Activated CD8-positive, alpha-beta memory T cell treated with anti-CD3 and anti-CD28 coated beads, Interleukin-2, amount 10 ng/mL, durations not matched to agents 7 days and 5 days (primary cell): ENCODE results near the gene HMGN5. TPM values are rescaled to one million over a fixed set of nuclear protein-coding genes. Genes with fewer than 3 reads are reported as not detected.

Experiments
- ATAC-seq: fragments of 150-1000 bp; cut with Tn5 transposase; one replicate; pipeline ENCODE4 v1.10.0; 2021; ENCODE audit warnings: moderate library complexity
- CTCF ChIA-PET: fragments of 350-600 bp; sonication (Branson Sonifier 250); formaldehyde crosslinking; loops from one replicate; lab custom pipeline; 2021; ENCODE audit warnings: antibody characterized with exemption; lab: Charles Lee
- DNase-seq: peaks from one replicate; pipeline ENCODE4 v3.0.0-alpha.2; 2020
- H3K27ac Mint-ChIP-seq: one replicate; pipeline ENCODE4 v1.8.0; 2021; ENCODE audit warnings: mild to moderate bottlenecking, mixed read lengths
- H3K27me3 Mint-ChIP-seq: one replicate; pipeline ENCODE4 v1.8.0; 2021; ENCODE audit warnings: mixed read lengths
- H3K36me3 Mint-ChIP-seq: one replicate; pipeline ENCODE4 v1.8.0; 2021; ENCODE audit warnings: mild to moderate bottlenecking, mixed read lengths
- H3K4me1 Mint-ChIP-seq: one replicate; pipeline ENCODE4 v1.8.0; 2021; ENCODE audit warnings: mixed read lengths
- H3K4me3 Mint-ChIP-seq: one replicate; pipeline ENCODE4 v1.8.0; 2021; ENCODE audit warnings: mild to moderate bottlenecking, moderate library complexity, mixed read lengths
- H3K9me3 Mint-ChIP-seq: one replicate; pipeline ENCODE4 v1.8.0; 2022; ENCODE audit warnings: low read depth, mixed read lengths
- total RNA-seq, 2 experiments: library from RNA; stranded (reverse); gene quantifications; one replicate each; pipeline ENCODE4 v1.2.3, GENCODE V29; 2021

The HMGN5 gene, protein sequence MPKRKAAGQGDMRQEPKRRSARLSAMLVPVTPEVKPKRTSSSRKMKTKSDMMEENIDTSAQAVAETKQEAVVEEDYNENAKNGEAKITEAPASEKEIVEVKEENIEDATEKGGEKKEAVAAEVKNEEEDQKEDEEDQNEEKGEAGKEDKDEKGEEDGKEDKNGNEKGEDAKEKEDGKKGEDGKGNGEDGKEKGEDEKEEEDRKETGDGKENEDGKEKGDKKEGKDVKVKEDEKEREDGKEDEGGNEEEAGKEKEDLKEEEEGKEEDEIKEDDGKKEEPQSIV
- 1 to 10 TPM; 2.8 to 4.0 TPM for total RNA-seq

- Mint-ChIP-seq H3K27ac (peak within 1 kb of the TSS; percentile 94), H3K4me3 (peak within 1 kb of the TSS; percentile 97), H3K27me3 (no peaks in the 10 kb centered on the region), H3K36me3 (peaks cover 24% of the 10 kb centered on the region), H3K9me3 (no peaks in the 10 kb centered on the region), H3K4me1 (peaks cover 27% of the 10 kb centered on the region)
- ATAC-seq, result peak; percentile 100
- CTCF ChIA-PET, result interaction anchor here (1.2 kb wide), 1 partner anchor 9 kb away, joined by 7 read pairs; no protein-coding TSS in a partner anchor
- DNase-seq, result peak; percentile 83
These were observed at the start of gene HMGN5, which contains the start of gene SH3BGRL for GRCh38 chrX:81201671-81202455. Gene HMGN5 (minus strand): TSS chrX:81201913. CDS start chrX:81121549, 80,364 bp downstream. Gene SH3BGRL (plus strand): TSS chrX:81202102. CDS start chrX:81202201, 99 bp downstream.

DNA sequence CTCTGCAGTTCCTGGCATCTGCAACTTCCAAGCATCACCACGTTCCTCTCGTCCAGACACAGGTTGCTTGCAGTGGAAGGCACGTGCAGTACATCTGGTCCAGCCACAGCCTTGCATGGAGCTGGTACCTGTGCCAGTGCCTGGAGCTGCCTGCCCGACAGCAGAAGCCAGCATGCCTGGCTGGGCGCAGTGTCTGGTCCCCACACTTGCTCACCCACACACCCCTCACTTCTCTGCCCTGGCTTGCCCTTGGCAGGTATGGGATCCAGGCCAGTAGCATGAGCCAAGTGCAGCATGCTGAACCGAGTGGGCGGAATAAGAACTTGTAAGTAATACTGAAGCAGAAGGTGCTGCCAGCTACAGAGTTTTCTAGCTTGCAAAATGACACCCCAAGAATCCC lies 40.0 kb upstream of the HMGN5 start:
- Mint-ChIP-seq H3K4me3 (no peak overlapping the region), H3K36me3 (peaks cover 47% of the 10 kb centered on the region), H3K9me3 (peaks cover 3% of the 10 kb centered on the region), H3K4me1 (no peaks in the 10 kb centered on the region), H3K27ac (no peak overlapping the region), H3K27me3 (no peaks in the 10 kb centered on the region)
- CTCF ChIA-PET, result no interaction called here
- DNase-seq (no peak), ATAC-seq (no peak)

DNA sequence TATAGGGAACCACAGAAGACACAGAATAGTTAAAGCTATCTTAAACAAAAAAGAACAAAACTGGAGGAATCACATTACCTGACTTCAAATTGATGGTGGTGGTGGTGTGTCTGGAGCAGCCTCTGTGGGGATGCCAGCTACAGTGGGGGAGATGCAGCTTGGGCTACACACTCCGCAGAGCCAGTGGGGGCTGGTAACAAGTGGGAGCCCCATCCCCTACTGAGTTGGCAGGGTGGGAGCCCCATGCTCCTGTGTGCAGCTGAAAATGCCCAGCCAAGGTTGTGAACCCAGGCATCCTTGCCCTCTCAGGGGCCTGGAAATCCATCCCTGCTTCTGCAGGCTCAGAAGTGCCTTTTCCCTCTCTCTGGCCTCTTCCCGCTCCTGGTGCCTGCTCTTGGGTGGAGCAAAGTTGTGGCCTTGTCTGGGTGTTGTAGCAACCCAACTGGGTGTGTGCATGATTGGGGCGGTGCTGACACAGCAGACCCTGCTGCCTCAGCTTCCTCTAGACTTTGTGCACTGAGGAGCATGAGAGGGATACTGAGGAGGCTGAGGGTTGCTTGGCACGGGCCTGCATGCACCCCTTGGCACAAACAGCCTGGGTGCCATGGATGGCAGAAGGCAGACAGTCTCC lies 39.1 kb upstream of the HMGN5 start:
- DNase-seq (no peak), ATAC-seq (no peak)
- CTCF ChIA-PET, result no interaction called here
- Mint-ChIP-seq H3K36me3 (peaks cover 53% of the 10 kb centered on the region), H3K4me3 (no peak overlapping the region), H3K4me1 (no peaks in the 10 kb centered on the region), H3K9me3 (peaks cover 3% of the 10 kb centered on the region), H3K27ac (no peak overlapping the region), H3K27me3 (no peaks in the 10 kb centered on the region)

DNA sequence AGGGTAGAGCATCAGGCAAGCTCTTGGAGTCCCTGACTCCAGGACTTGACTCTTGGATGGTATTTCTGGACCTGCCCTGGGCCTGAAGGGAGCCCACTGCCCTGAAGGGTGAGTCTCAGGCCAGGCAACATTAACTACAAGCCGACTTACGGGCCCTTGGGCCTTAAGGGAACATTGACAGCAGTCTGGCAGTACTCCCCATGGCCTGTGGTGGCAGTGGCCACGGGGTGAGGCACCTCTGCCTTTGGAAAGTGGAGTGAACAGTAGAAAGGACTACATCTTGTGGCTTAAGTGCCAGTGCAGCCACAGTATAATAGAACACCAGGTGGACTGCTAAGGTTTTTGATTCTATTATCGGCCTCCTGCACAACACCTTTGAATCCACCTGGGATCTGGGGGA lies 36.5 kb upstream of the HMGN5 start:
- DNase-seq (no peak), ATAC-seq (no peak)
- Mint-ChIP-seq H3K36me3 (peaks cover 57% of the 10 kb centered on the region), H3K27me3 (no peaks in the 10 kb centered on the region), H3K4me3 (no peak overlapping the region), H3K27ac (no peak overlapping the region), H3K9me3 (peaks cover 3% of the 10 kb centered on the region), H3K4me1 (no peaks in the 10 kb centered on the region)
- CTCF ChIA-PET, result no interaction called here

DNA sequence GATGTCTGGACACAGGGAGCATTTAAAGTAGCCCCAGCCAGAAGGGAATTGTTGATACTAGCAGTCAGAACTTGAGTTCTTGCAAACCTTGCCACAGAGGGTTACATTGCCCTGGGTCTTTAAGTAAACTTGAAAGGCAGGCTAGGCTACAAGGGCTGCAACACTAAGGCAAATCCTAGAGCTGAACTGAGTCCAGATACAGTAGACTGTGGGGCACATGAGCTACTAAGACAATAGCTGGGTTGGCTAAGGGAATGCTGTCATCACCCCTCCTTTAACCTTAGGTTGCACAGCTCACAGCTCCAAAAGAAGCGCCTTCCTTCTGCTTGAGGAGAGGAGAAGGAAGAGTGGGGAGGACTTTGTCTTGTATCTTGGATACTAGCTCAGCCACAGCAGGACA lies 35.8 kb upstream of the HMGN5 start:
- DNase-seq (no peak), ATAC-seq (no peak)
- no peaks in the 10 kb centered on the region for H3K27me3 Mint-ChIP-seq
- H3K27ac Mint-ChIP-seq, result no peak overlapping the region
- H3K4me1 Mint-ChIP-seq, result no peaks in the 10 kb centered on the region
- peaks cover 53% of the 10 kb centered on the region for H3K36me3 Mint-ChIP-seq
- H3K9me3 Mint-ChIP-seq, result peaks cover 3% of the 10 kb centered on the region
- CTCF ChIA-PET, result no interaction called here
- H3K4me3 Mint-ChIP-seq, result no peak overlapping the region

DNA sequence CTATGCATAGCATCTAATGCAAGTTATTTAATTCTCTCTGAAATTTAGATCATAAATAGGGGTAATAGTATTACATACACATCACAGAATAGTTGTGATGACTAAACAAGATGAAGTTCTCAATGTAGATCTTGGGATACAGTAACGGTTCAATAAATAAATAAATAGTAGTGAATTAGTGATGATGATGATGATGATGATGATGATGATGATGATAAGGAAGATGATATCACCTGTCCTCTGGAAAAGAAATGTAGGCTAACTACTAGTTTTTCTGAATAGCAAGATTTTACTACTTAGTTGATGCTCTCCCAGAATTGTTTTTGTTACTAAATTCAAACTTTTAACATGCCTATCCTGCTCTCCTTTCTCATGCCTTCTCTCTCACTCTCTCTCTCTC lies 30.5 kb upstream of the HMGN5 start:
- Mint-ChIP-seq H3K9me3 (no peaks in the 10 kb centered on the region), H3K4me3 (no peak overlapping the region), H3K27me3 (no peaks in the 10 kb centered on the region), H3K27ac (no peak overlapping the region), H3K4me1 (no peaks in the 10 kb centered on the region), H3K36me3 (peaks cover 19% of the 10 kb centered on the region)
- no peak for DNase-seq
- ATAC-seq, result no peak
- CTCF ChIA-PET, result no interaction called here

DNA sequence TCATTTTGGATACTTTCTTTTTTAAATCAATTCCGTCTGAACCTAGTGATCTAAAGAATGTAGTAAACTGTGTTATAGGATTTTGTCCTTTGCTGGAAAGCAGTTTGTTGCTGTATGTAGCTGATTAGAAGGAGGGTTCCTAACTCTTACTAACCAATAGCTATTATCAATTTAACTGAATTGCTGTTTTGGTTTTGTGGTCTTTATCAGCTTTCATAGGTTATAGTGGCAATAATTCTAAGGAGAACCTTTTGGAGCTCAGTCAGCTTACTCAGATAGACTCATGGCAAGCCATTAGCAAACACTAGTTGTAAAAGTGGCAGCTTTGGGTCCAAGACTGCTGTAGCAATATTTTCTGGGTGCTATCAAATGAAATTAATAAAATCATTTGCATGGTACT lies 29.8 kb upstream of the HMGN5 start:
- no peaks in the 10 kb centered on the region for H3K4me1 Mint-ChIP-seq

DNA sequence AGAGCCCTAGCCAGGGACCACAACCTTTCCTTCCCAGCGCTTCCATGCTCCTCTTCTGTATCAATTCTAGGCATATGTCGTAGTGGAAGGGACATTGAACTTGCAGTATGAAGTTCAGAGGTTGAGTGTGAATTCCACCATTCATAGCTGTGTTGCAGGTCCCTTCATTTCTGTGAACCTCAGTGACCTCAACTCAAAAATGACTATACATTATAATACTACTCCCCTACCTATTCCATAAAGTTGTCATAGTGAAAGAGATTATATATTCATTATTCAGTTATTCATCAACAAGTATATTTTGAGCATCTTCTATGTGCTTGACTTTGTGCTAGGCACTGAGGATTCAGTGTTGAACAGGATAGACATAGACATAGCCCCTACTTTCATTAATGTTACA lies 28.2 kb upstream of the HMGN5 start:
- CTCF ChIA-PET, result no interaction called here
- Mint-ChIP-seq H3K36me3 (peaks cover 7% of the 10 kb centered on the region), H3K9me3 (no peaks in the 10 kb centered on the region), H3K4me3 (no peak overlapping the region), H3K27ac (no peak overlapping the region), H3K4me1 (no peaks in the 10 kb centered on the region), H3K27me3 (no peaks in the 10 kb centered on the region)
- DNase-seq (no peak), ATAC-seq (no peak)

More for the DNA sequence above, 29.8 kb upstream of the HMGN5 start:
- Mint-ChIP-seq H3K9me3 (no peaks in the 10 kb centered on the region), H3K27ac (no peak overlapping the region), H3K27me3 (no peaks in the 10 kb centered on the region), H3K36me3 (peaks cover 12% of the 10 kb centered on the region), H3K4me3 (no peak overlapping the region)
- no peak for DNase-seq
- no peak for ATAC-seq
- CTCF ChIA-PET, result no interaction called here

DNA sequence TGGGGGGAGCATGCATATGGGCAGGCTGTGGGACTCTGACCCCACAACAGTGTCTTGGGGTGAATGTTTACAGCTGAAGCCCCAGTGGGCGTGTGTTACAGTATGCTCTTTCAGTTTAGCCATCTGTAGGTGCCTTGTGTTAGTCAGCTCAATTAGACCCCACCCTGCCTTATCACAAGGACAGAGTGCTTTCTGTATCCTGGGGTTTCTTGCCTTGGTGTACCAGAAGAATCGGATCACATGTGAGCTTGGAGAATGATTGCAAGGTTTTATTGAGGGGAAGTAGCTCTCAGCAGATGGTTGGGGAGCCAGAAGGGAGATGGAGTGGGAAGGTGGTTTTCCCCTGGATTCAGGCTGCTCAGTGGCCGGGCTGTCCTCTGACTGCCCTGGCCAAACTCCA lies 27.5 kb upstream of the HMGN5 start:
- Mint-ChIP-seq H3K27me3 (no peaks in the 10 kb centered on the region), H3K4me1 (no peaks in the 10 kb centered on the region), H3K27ac (no peak overlapping the region), H3K9me3 (no peaks in the 10 kb centered on the region), H3K4me3 (no peak overlapping the region), H3K36me3 (peaks cover 8% of the 10 kb centered on the region)
- CTCF ChIA-PET, result no interaction called here
- no peak for DNase-seq
- ATAC-seq, result no peak

- Mint-ChIP-seq H3K9me3 (peaks cover 3% of the 10 kb centered on the region), H3K27ac (no peak overlapping the region), H3K36me3 (peaks cover 48% of the 10 kb centered on the region), H3K4me1 (no peaks in the 10 kb centered on the region), H3K4me3 (no peak overlapping the region), H3K27me3 (no peaks in the 10 kb centered on the region)
- DNase-seq (no peak), ATAC-seq (no peak)
- CTCF ChIA-PET, result interaction anchor here (1.3 kb wide), 1 partner anchor 19 kb away, joined by 3 read pairs; no protein-coding TSS in a partner anchor
These were observed 14.0 kb upstream of the HMGN5 start for GRCh38 chrX:81215685-81216084.

DNA sequence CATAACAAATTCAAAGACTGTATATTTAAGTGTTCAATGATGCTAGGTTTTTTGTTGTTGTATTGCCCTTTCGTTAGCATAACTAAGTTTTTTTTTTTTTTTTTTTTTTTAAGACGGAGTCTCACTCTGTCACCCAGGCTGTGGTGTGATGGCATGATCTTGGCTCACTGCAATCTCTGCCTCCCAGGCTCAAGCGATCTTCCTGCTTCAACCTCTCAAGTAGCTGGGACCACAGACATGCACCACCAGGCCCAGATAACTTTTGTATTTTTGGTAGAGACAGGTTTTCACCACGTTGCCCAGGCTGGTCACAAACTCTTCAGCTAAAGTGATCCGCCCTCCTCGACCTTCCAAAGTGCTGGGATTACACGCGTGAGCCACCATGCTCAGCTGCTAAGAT lies 7.2 kb upstream of the HMGN5 start:
- H3K4me1 Mint-ChIP-seq, result peaks cover 17% of the 10 kb centered on the region
- H3K9me3 Mint-ChIP-seq, result no peaks in the 10 kb centered on the region

GRCh38 chrX:81206476-81206875 lies 4.8 kb upstream of the HMGN5 start:
- no peak for DNase-seq
- Mint-ChIP-seq H3K27me3 (no peaks in the 10 kb centered on the region), H3K27ac (no peak overlapping the region), H3K9me3 (no peaks in the 10 kb centered on the region), H3K4me3 (no peak overlapping the region), H3K4me1 (peaks cover 22% of the 10 kb centered on the region), H3K36me3 (peaks cover 46% of the 10 kb centered on the region)
- ATAC-seq, result no peak
- CTCF ChIA-PET, result no interaction called here

More for the DNA sequence above, 7.2 kb upstream of the HMGN5 start:
- Mint-ChIP-seq H3K27ac (no peak overlapping the region), H3K27me3 (no peaks in the 10 kb centered on the region), H3K36me3 (peaks cover 56% of the 10 kb centered on the region), H3K4me3 (no peak overlapping the region)
- DNase-seq (no peak), ATAC-seq (no peak)
- CTCF ChIA-PET, result no interaction called here

- H3K9me3 Mint-ChIP-seq, result no peaks in the 10 kb centered on the region
- peaks cover 29% of the 10 kb centered on the region for H3K4me1 Mint-ChIP-seq
- H3K27ac Mint-ChIP-seq, result no peak overlapping the region
- peaks cover 40% of the 10 kb centered on the region for H3K36me3 Mint-ChIP-seq
- H3K4me3 Mint-ChIP-seq, result no peak overlapping the region
- no peak for DNase-seq
- CTCF ChIA-PET, result no interaction called here
- no peak for ATAC-seq
- H3K27me3 Mint-ChIP-seq, result no peaks in the 10 kb centered on the region
These were observed 3.8 kb upstream of the HMGN5 start for GRCh38 chrX:81205551-81205950.
